ENCODE data around the gene CAPN7.

- no peak for TF ChIP-seq GATA2 (IDR thresholded peaks at IDR 0.05; ENCODE audit: low read depth, low read length)
- TF ChIP-seq GATA3 (IDR thresholded peaks at IDR 0.05; ENCODE audit: low read depth, low read length) = no peak
Observed at GRCh38 chr3:15172806-15173205, 33.2 kb upstream of the CAPN7 start.

Data from SH-SY5Y (cell line).